Measurements from ENCODE around the gene C7. TPM values are rescaled to one million over a fixed set of nuclear protein-coding genes. Genes with fewer than 3 reads are reported as not detected.

Gene C7
- total and polyA plus RNA-seq, 2 of the 13 experiments (the other 11 are each of a cell fraction or from before 2014, with no cell fraction given): 1.7 to 3.5 TPM

GRCh38 chr5:40973364-40974004 is 64.2 kb downstream of the C7 start:
- BruUV-seq (replicated peaks): no TSS peak
- in situ Hi-C loops (cut with HindIII; ENCODE audit: extremely low pct_ligation_motif_present, low pct_unique_long_range_greater_than_20kb): no loop called here
- TF ChIP-seq MAFK (conservative IDR thresholded peaks at IDR 0.05 in 1 of 2, IDR thresholded peaks at IDR 0.05 in 1 of 2; ENCODE audit: low read length in 2 of 2) (peak; percentile 84 to 89), ZNF570 (CRISPR knock-in tag; IDR thresholded peaks at IDR 0.05; ENCODE audit: borderline replicate concordance) (no peak), TCF12 (IDR thresholded peaks at IDR 0.05) (no peak), TCF12 (CRISPR knock-in tag; IDR thresholded peaks at IDR 0.05) (no peak), MAFF (IDR thresholded peaks at IDR 0.05; ENCODE audit: low read depth, low read length) (peak; percentile 85)
- H3K79me2 ChIP-seq (ENCODE audit: insufficient read depth, low read length): no peaks in the 10 kb centered on the region
- WGBS (ENCODE audit: low lambda C conversion rate): 49% methylated on average over 3 of the region's 3 CpGs
- intact Hi-C loops (cut with micrococcal nuclease; ENCODE audit: unreplicated experiment): no loop called here
- ATAC-seq: no peak
- no peaks in the 10 kb centered on the region for H3K4me1 ChIP-seq (ENCODE audit: insufficient read depth, low read length)
- no peaks in the 10 kb centered on the region for H3K27me3 ChIP-seq (ENCODE audit: control insufficient read depth in 1 of 2, insufficient read depth in 2 of 2, low read length in 2 of 2)
- H3K36me3 ChIP-seq (replicated peaks in 1 of 2; ENCODE audit: control insufficient read depth in 1 of 2, insufficient read depth in 2 of 2, low read length in 2 of 2): no peaks in the 10 kb centered on the region
- H4K20me1 ChIP-seq (ENCODE audit: insufficient read depth, low read length): no peaks in the 10 kb centered on the region
- no peak overlapping the region for H3K9ac ChIP-seq (ENCODE audit: insufficient read depth, low read depth, low read length)
- H3K4me2 ChIP-seq (ENCODE audit: low read depth, low read length): no peak overlapping the region
- no peak overlapping the region for H3K4me3 ChIP-seq (replicated peaks in 1 of 3; ENCODE audit: insufficient read depth in 1 of 3, low read depth in 2 of 3, low read length in 3 of 3)
- H3K27ac ChIP-seq (ENCODE audit: extremely low read length, insufficient read depth, low read length): no peak overlapping the region
- no peak for DNase-seq (ENCODE audit: low spot score)
- no peak overlapping the region for H2AFZ ChIP-seq (ENCODE audit: low read length)
- CTCF ChIA-PET (ENCODE audit: low intra/inter-chr PET ratio, low total read pairs): no interaction called here
- POLR2A ChIA-PET: no interaction called here
- H3K9me3 ChIP-seq (ENCODE audit: low read length): no peaks in the 10 kb centered on the region
- FAIRE-seq: no peak

GRCh38 chr5:40976041-40976440 is 66.7 kb downstream of the C7 start:
- H3K4me1 ChIP-seq (ENCODE audit: insufficient read depth, low read length): no peaks in the 10 kb centered on the region
- ATAC-seq: no peak
- POLR2A ChIA-PET: no interaction called here

More at GRCh38 chr5:40976041-40976440, 66.7 kb downstream of the C7 start:
- CTCF ChIA-PET (ENCODE audit: low intra/inter-chr PET ratio, low total read pairs): no interaction called here
- Histone ChIP-seq H3K4me2 (ENCODE audit: low read depth, low read length) (no peak overlapping the region), H3K4me3 (replicated peaks in 1 of 3; ENCODE audit: insufficient read depth in 1 of 3, low read depth in 2 of 3, low read length in 3 of 3) (no peak overlapping the region), H3K9ac (ENCODE audit: insufficient read depth, low read depth, low read length) (no peak overlapping the region), H3K36me3 (replicated peaks in 1 of 2; ENCODE audit: control insufficient read depth in 1 of 2, insufficient read depth in 2 of 2, low read length in 2 of 2) (no peaks in the 10 kb centered on the region), H4K20me1 (ENCODE audit: insufficient read depth, low read length) (no peaks in the 10 kb centered on the region), H3K9me3 (ENCODE audit: low read length) (no peaks in the 10 kb centered on the region), H3K79me2 (ENCODE audit: insufficient read depth, low read length) (no peaks in the 10 kb centered on the region), H3K27ac (ENCODE audit: extremely low read length, insufficient read depth, low read length) (no peak overlapping the region), H2AFZ (ENCODE audit: low read length) (no peak overlapping the region), H3K27me3 (ENCODE audit: control insufficient read depth in 1 of 2, insufficient read depth in 2 of 2, low read length in 2 of 2) (no peaks in the 10 kb centered on the region)
- in situ Hi-C loops (cut with HindIII; ENCODE audit: extremely low pct_ligation_motif_present, low pct_unique_long_range_greater_than_20kb): no loop called here
- intact Hi-C loops (cut with micrococcal nuclease; ENCODE audit: unreplicated experiment): no loop called here
- DNase-seq (ENCODE audit: low spot score) (no peak), FAIRE-seq (no peak)
- 52% methylated on average over 3 of the region's 3 CpGs for WGBS (ENCODE audit: low lambda C conversion rate)
- TF ChIP-seq ZNF383 (CRISPR knock-in tag; IDR thresholded peaks at IDR 0.05; ENCODE audit: borderline replicate concordance): no peak
- BruUV-seq (replicated peaks): no TSS peak
